OCI-LY7 (cell line): Measurements from ENCODE around the gene ERVMER34-1. TPM values are rescaled to one million over a fixed set of nuclear protein-coding genes. Genes with fewer than 3 reads are reported as not detected.

Experiments
- BruUV-seq: library from RNA; stranded (reverse); fragments of 400-500 nt; replicated peaks from 2 replicates; lab custom pipeline; 2021; lab: Mats Ljungman, UMichigan
- CTCF ChIA-PET: fragments of 300-600 bp; sonication (Branson Sonifier 250); formaldehyde crosslinking; loops from one replicate; lab custom pipeline; 2022; ENCODE audit warnings: antibody characterized with exemption; ENCODE audit not compliant: unreplicated experiment; lab: Charles Lee
- POLR2A ChIA-PET: fragments of 300-600 bp; sonication (Branson Sonifier 250); formaldehyde crosslinking; loops from one replicate; lab custom pipeline; 2022; ENCODE audit warnings: antibody characterized with exemption; lab: Charles Lee
- DNase-seq: peaks from one replicate; pipeline ENCODE4 v3.0.0-alpha.2; 2015; ENCODE audit warnings: low spot score
- H2AFZ ChIP-seq: fragments of 200-600 bp; sonication (generic), shearing (Covaris generic); 2 replicates; pipeline ENCODE4 v1.6.1; 2014; ENCODE audit warnings: mild to moderate bottlenecking, antibody characterized with exemption, low read length, moderate library complexity
- H3K27ac ChIP-seq: fragments of 200-600 bp; sonication (generic); 2 replicates; pipeline ENCODE4 v1.5.1; 2014; ENCODE audit warnings: mixed run types, low read depth, mild to moderate bottlenecking, moderate library complexity, low read length, inconsistent platforms; ENCODE audit not compliant: poor library complexity, severe bottlenecking
- H3K36me3 ChIP-seq: fragments of 200-600 bp; sonication (generic); 2 replicates; pipeline ENCODE4 v1.6.1; 2014; ENCODE audit warnings: mild to moderate bottlenecking, antibody characterized with exemption, low read length, moderate library complexity, mixed read lengths; ENCODE audit not compliant: insufficient read depth
- H3K4me1 ChIP-seq: fragments of 200-600 bp; sonication (generic); 2 replicates; pipeline ENCODE4 v1.5.1; 2014; ENCODE audit warnings: mild to moderate bottlenecking, low read length; ENCODE audit not compliant: insufficient read depth, poor library complexity, severe bottlenecking
- H3K4me2 ChIP-seq: fragments of 200-600 bp; sonication (generic); 2 replicates; pipeline ENCODE4 v1.6.1; 2014; ENCODE audit warnings: mild to moderate bottlenecking, low read length
- H3K4me3 ChIP-seq: fragments of 200-600 bp; sonication (generic); 2 replicates; pipeline ENCODE4 v1.5.1; 2014; ENCODE audit warnings: mild to moderate bottlenecking, low read depth, low read length; ENCODE audit not compliant: poor library complexity, severe bottlenecking
- H3K79me2 ChIP-seq: fragments of 200-600 bp; sonication (generic); 2 replicates; pipeline ENCODE4 v1.6.1; 2016; ENCODE audit warnings: low read depth, mild to moderate bottlenecking, low read length, moderate library complexity, mixed read lengths; ENCODE audit not compliant: insufficient read depth
- H3K9me2 ChIP-seq: fragments of 200-600 bp; sonication (generic); 2 replicates; pipeline ENCODE4 v1.6.1; 2016; ENCODE audit warnings: mild to moderate bottlenecking, low read length, mixed read lengths; ENCODE audit not compliant: insufficient read depth
- H3K9me3 ChIP-seq: fragments of 200-600 bp; sonication (generic); 2 replicates; pipeline ENCODE4 v1.6.1; 2014; ENCODE audit warnings: mild to moderate bottlenecking, mixed run types, low read length, mixed read lengths
- H4K20me1 ChIP-seq: fragments of 200-600 bp; sonication (generic); 2 replicates; pipeline ENCODE4 v1.6.1; 2014; ENCODE audit warnings: mild to moderate bottlenecking, antibody characterized with exemption, low read length, moderate library complexity, mixed read lengths; ENCODE audit not compliant: insufficient read depth
- CTCF ChIP-seq: fragments of 200-600 bp; sonication (generic); conservative IDR thresholded peaks from 2 replicates; pipeline ENCODE4 v1.5.1; 2014; ENCODE audit warnings: mild to moderate bottlenecking, antibody characterized with exemption, low read length, moderate library complexity, mixed read lengths
- EZH2phosphoT487 ChIP-seq: fragments of 200-600 bp; sonication (generic); IDR thresholded peaks from 2 replicates; pipeline ENCODE4 v1.6.1; 2018; ENCODE audit warnings: low read depth, borderline replicate concordance, mild to moderate bottlenecking, mixed run types, antibody characterized with exemption, low read length, moderate library complexity, mixed read lengths
- intact Hi-C: fragments of 100-400 bp; cut with micrococcal nuclease; formaldehyde crosslinking; loops from one replicate; pipeline ENCODE4 v1.10.0; 2022; ENCODE audit not compliant: unreplicated experiment
- total RNA-seq, 2 experiments: library from RNA; depleted of rRNA in 1 of 2; stranded (reverse); fragments of >200 nt in 1 of 2; shearing (Covaris generic) in 1 of 2; gene quantifications; 2 replicates each; pipeline ENCODE4 v1.2.3, GENCODE V29; 2014 to 2022

ERVMER34-1 gene
- total RNA-seq, 2 experiments from 2014 or later = not detected

- no peak overlapping the region for H3K27ac ChIP-seq
- H3K79me2 ChIP-seq = no peaks in the 10 kb centered on the region
- DNase-seq = no peak
- H3K36me3 ChIP-seq = no peaks in the 10 kb centered on the region
- intact Hi-C loops = no loop called here
- no peaks in the 10 kb centered on the region for H3K9me3 ChIP-seq
- no peak overlapping the region for H3K4me3 ChIP-seq
- ChIA-PET POLR2A (interaction anchor here (0.7 kb wide), 1 partner anchor 10 kb away, joined by 8 read pairs; no protein-coding TSS in a partner anchor), CTCF (no interaction called here)
- H3K4me1 ChIP-seq = no peaks in the 10 kb centered on the region
- no peak for TF ChIP-seq EZH2phosphoT487
- TF ChIP-seq CTCF = no peak
- H3K9me2 ChIP-seq = no peaks in the 10 kb centered on the region
- no TSS peak for BruUV-seq
- H2AFZ ChIP-seq = no peak overlapping the region
- no peak overlapping the region for H3K4me2 ChIP-seq
- no peaks in the 10 kb centered on the region for H4K20me1 ChIP-seq
These were observed 44.3 kb upstream of the ERVMER34-1 start for GRCh38 chr4:52795533-52795932.

GRCh38 chr4:52791936-52792335, 40.7 kb upstream of the ERVMER34-1 start:
- POLR2A ChIA-PET = no interaction called here

More at GRCh38 chr4:52791936-52792335, 40.7 kb upstream of the ERVMER34-1 start:
- BruUV-seq = no TSS peak
- intact Hi-C loops = no loop called here
- Histone ChIP-seq H3K9me3 (no peaks in the 10 kb centered on the region), H3K4me2 (no peak overlapping the region), H3K79me2 (no peaks in the 10 kb centered on the region), H3K9me2 (no peaks in the 10 kb centered on the region), H3K4me1 (no peaks in the 10 kb centered on the region), H3K27ac (no peak overlapping the region), H3K36me3 (no peaks in the 10 kb centered on the region), H2AFZ (no peak overlapping the region), H4K20me1 (no peaks in the 10 kb centered on the region), H3K4me3 (no peak overlapping the region)
- no peak for DNase-seq
- CTCF ChIA-PET = no interaction called here
- no peak for TF ChIP-seq CTCF
- no peak for TF ChIP-seq EZH2phosphoT487
